SK-N-SH (cell line): ENCODE results near the gene BSG.

Experiments used
- CTCF ChIP-seq: fragments of 200-600 bp; sonication (generic); IDR thresholded peaks from 2 replicates; pipeline ENCODE4 v1.6.1; 2017; ENCODE audit warnings: antibody characterized with exemption, mild to moderate bottlenecking, moderate library complexity
- GABPA ChIP-seq: IDR thresholded peaks from 2 replicates; pipeline ENCODE4 v1.4.0; 2012; ENCODE audit warnings: low read depth, mild to moderate bottlenecking
- MAX ChIP-seq: IDR thresholded peaks from 2 replicates; pipeline ENCODE4 v1.4.0; 2012; ENCODE audit warnings: low read depth
- POLR2AphosphoS5 ChIP-seq: IDR thresholded peaks from 2 replicates; pipeline ENCODE4 v1.6.1; 2012; ENCODE audit warnings: low read depth, low read length
- TAF1 ChIP-seq: IDR thresholded peaks from 2 replicates; pipeline ENCODE4 v1.6.1; 2012; ENCODE audit warnings: low read depth, mild to moderate bottlenecking, low read length, moderate library complexity, borderline replicate concordance

GRCh38 chr19:604355-604754, 32.0 kb downstream of the BSG start:
- TF ChIP-seq CTCF (no peak), MAX (no peak), TAF1 (no peak), GABPA (no peak), POLR2AphosphoS5 (no peak)
